Measurements from ENCODE around the gene NUBP2.

DNA sequence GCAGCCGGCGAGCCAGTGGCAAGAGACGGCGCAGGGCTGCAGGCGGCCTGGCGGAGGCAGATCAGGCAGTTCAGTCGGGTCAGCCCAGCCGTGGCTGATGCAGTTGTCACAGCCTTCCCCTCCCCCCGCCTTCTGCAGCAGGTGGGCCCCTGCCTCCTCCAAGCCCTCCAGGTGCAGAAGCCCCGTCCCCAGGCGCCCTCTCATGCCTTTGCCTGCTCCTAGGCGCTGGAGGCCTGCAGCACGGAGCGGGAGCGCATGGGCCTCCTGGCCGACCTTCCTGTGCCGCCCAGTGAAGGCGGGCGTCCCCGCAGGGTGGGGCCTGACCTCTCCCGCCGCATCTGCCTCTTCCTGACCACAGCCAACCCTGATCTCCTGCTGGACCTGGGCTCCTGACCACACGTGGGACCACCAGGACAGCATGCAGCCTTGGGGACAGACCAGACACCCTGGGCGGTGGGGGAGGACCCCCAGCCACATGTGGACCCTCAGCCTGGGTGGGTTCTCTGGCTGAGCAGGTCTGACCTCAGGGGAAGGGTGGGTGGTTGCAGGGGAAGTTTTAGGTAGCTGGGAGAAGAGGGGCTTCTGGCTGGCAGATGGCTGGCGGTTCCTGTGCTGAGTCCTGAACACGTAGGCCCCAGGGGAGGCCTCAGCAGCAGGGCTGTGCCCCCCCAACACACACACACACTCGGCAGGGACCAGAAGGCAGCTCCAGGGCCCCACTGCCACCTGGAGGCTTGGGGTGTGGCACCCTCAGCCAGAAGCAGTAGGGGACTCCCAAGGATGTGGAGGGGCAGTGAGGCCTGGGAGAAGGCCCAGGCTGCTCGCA lies 6.7 kb upstream of the NUBP2 start:
- TF ChIP-seq, protein P1, sequence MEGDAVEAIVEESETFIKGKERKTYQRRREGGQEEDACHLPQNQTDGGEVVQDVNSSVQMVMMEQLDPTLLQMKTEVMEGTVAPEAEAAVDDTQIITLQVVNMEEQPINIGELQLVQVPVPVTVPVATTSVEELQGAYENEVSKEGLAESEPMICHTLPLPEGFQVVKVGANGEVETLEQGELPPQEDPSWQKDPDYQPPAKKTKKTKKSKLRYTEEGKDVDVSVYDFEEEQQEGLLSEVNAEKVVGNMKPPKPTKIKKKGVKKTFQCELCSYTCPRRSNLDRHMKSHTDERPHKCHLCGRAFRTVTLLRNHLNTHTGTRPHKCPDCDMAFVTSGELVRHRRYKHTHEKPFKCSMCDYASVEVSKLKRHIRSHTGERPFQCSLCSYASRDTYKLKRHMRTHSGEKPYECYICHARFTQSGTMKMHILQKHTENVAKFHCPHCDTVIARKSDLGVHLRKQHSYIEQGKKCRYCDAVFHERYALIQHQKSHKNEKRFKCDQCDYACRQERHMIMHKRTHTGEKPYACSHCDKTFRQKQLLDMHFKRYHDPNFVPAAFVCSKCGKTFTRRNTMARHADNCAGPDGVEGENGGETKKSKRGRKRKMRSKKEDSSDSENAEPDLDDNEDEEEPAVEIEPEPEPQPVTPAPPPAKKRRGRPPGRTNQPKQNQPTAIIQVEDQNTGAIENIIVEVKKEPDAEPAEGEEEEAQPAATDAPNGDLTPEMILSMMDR (IDR thresholded peaks at IDR 0.05), result no peak
- TF ChIP-seq ZFX (IDR thresholded peaks at IDR 0.05; ENCODE audit: borderline replicate concordance), result no peak

Data from 22Rv1 (cell line).